HepG2 (cell line): ENCODE results near the gene TBC1D5. TPM values are rescaled to one million over a fixed set of nuclear protein-coding genes. Genes with fewer than 3 reads are reported as not detected.
A peak's percentile ranks its signal among the peaks of the same experiment; 100 is the strongest.

Experiments
- ARID5B ChIP-seq: IDR thresholded peaks from 2 replicates; pipeline ENCODE4 v1.4.0; 2020; ENCODE audit warnings: mild to moderate bottlenecking, missing genetic modification reagents
- CEBPG ChIP-seq: IDR thresholded peaks from 2 replicates; pipeline ENCODE4 v1.6.1; 2016
- CHD2 ChIP-seq: IDR thresholded peaks from 2 replicates; pipeline ENCODE4 v1.6.1; 2011; ENCODE audit warnings: low read depth, low read length, improper control_type of control experiment
- GZF1 ChIP-seq: sonication (generic); formaldehyde crosslinking; IDR thresholded peaks from 2 replicates; pipeline ENCODE4 v1.5.1; 2020; ENCODE audit warnings: mild to moderate bottlenecking, missing genetic modification reagents
- HNF4A ChIP-seq: sonication (generic); formaldehyde crosslinking; IDR thresholded peaks from 2 replicates; pipeline ENCODE4 v1.4.0; 2020; ENCODE audit warnings: missing genetic modification reagents
- KLF6 ChIP-seq: IDR thresholded peaks from 2 replicates; pipeline ENCODE4 v1.8.0; 2016; ENCODE audit warnings: missing biosample characterization, missing genetic modification reagents
- MXD3 ChIP-seq: IDR thresholded peaks from 2 replicates; pipeline ENCODE4 v1.6.1; 2016; ENCODE audit warnings: mild to moderate bottlenecking, missing biosample characterization, missing genetic modification reagents
- PITX1 ChIP-seq: sonication (generic); formaldehyde crosslinking; IDR thresholded peaks from 2 replicates; pipeline ENCODE4 v1.5.1; 2020; ENCODE audit warnings: mild to moderate bottlenecking, missing genetic modification reagents
- PRDM4 ChIP-seq: sonication (generic); formaldehyde crosslinking; IDR thresholded peaks from 2 replicates; pipeline ENCODE4 v1.9.0; 2021; ENCODE audit warnings: missing genetic modification reagents, borderline replicate concordance
- RBM22 ChIP-seq: fragments of 200-400 bp; formaldehyde crosslinking; optimal IDR thresholded peaks from 2 replicates; pipeline ENCODE3; 2017; ENCODE audit warnings: mild to moderate bottlenecking, low read length, moderate library complexity
- ZFAT ChIP-seq: sonication (generic); formaldehyde crosslinking; conservative IDR thresholded peaks from 2 replicates; pipeline ENCODE4 v1.8.1; 2023; ENCODE audit warnings: missing genetic modification reagents, inconsistent platforms
- ZNF138 ChIP-seq: sonication (generic); formaldehyde crosslinking; IDR thresholded peaks from 2 replicates; pipeline ENCODE4 v1.5.0; 2020; ENCODE audit warnings: mild to moderate bottlenecking, low read depth, missing genetic modification reagents
- ZNF3 ChIP-seq: IDR thresholded peaks from 2 replicates; pipeline ENCODE4 v1.7.0; 2017; ENCODE audit warnings: inconsistent platforms
- ZNF350 ChIP-seq: sonication (generic); formaldehyde crosslinking; IDR thresholded peaks from 2 replicates; pipeline ENCODE4 v1.4.0; 2020; ENCODE audit warnings: mild to moderate bottlenecking, low read depth, missing genetic modification reagents, borderline replicate concordance
- ZNF563 ChIP-seq: sonication (generic); formaldehyde crosslinking; IDR thresholded peaks from 2 replicates; pipeline ENCODE4 v1.8.0; 2022; ENCODE audit warnings: mild to moderate bottlenecking, moderate library complexity, missing genetic modification reagents
- ZNF652 ChIP-seq: IDR thresholded peaks from 2 replicates; pipeline ENCODE4 v1.6.1; 2016; ENCODE audit warnings: low read depth, borderline replicate concordance
- polyA plus RNA-seq, 8 experiments: library from polyadenylated mRNA; depleted of rRNA in 3 of 8; stranded (reverse) in 7 of 8; unstranded in 1 of 8; fragments of >200 nt; fragmentation: Illumina TruSeq in 4 of 8; extraction: Trizol in 4 of 8; gene quantifications; 2 replicates each; pipeline versions ENCODE4 v1.2.1 to v1.2.3, GENCODE V29; 2011 to 2016; ENCODE audit warnings: low read depth in 4 of 8, missing spikeins in 1 of 8, mixed read lengths in 1 of 8; ENCODE audit not compliant: insufficient read depth in 1 of 8
- total RNA-seq, 5 experiments: library from RNA; depleted of rRNA; stranded (reverse); fragments of >200 nt; fragmentation: Illumina TruSeq; extraction: Trizol; gene quantifications; 2 replicates each; pipeline ENCODE4 v1.2.3, GENCODE V29; 2016; ENCODE audit warnings: low read depth in 1 of 5
- TF ChIP-seq, protein P1 (sequence below): IDR thresholded peaks from 2 replicates; pipeline ENCODE4 v1.6.1; 2012; ENCODE audit warnings: low read length, improper control_type of control experiment
- TF ChIP-seq, protein P2 (sequence below): sonication (generic); formaldehyde crosslinking; conservative IDR thresholded peaks from 2 replicates; pipeline ENCODE4 v1.8.0; 2022; ENCODE audit warnings: mild to moderate bottlenecking, moderate library complexity, missing genetic modification reagents

TBC1D5 gene
- total and polyA plus RNA-seq, 2 of the 13 experiments (the other 11 are each of a cell fraction or from before 2014, with no cell fraction given), result 19.2 to 33.3 TPM

GRCh38 chr3:17404548-17404947 is 337.9 kb downstream of the TBC1D5 start (continued):
- no peak for TF ChIP-seq PRDM4 (CRISPR knock-in tag)
- no peak for TF ChIP-seq ZFAT (CRISPR knock-in tag)
- TF ChIP-seq ZNF563 (CRISPR knock-in tag), result no peak
- TF ChIP-seq ZNF3, result no peak
- 0 out of 2 replicates have a peak, but pooled peaks have one; percentile 5 for TF ChIP-seq CEBPG (CRISPR knock-in tag)
- no peak for TF ChIP-seq KLF6
- TF ChIP-seq ZNF652 (CRISPR knock-in tag), result no peak
- TF ChIP-seq MXD3 (CRISPR knock-in tag), result no peak
- peak; percentile 50; the same call in 1 of the 2 replicates for TF ChIP-seq HNF4A (CRISPR knock-in tag)
- TF ChIP-seq ZNF138, result no peak
- TF ChIP-seq RBM22, result no peak
- TF ChIP-seq, protein P1, sequence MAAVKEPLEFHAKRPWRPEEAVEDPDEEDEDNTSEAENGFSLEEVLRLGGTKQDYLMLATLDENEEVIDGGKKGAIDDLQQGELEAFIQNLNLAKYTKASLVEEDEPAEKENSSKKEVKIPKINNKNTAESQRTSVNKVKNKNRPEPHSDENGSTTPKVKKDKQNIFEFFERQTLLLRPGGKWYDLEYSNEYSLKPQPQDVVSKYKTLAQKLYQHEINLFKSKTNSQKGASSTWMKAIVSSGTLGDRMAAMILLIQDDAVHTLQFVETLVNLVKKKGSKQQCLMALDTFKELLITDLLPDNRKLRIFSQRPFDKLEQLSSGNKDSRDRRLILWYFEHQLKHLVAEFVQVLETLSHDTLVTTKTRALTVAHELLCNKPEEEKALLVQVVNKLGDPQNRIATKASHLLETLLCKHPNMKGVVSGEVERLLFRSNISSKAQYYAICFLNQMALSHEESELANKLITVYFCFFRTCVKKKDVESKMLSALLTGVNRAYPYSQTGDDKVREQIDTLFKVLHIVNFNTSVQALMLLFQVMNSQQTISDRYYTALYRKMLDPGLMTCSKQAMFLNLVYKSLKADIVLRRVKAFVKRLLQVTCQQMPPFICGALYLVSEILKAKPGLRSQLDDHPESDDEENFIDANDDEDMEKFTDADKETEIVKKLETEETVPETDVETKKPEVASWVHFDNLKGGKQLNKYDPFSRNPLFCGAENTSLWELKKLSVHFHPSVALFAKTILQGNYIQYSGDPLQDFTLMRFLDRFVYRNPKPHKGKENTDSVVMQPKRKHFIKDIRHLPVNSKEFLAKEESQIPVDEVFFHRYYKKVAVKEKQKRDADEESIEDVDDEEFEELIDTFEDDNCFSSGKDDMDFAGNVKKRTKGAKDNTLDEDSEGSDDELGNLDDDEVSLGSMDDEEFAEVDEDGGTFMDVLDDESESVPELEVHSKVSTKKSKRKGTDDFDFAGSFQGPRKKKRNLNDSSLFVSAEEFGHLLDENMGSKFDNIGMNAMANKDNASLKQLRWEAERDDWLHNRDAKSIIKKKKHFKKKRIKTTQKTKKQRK, result no peak
- no peak for TF ChIP-seq PITX1 (CRISPR knock-in tag)
- TF ChIP-seq ZNF350, result no peak
- TF ChIP-seq GZF1 (CRISPR knock-in tag), result no peak
- TF ChIP-seq, protein P2, sequence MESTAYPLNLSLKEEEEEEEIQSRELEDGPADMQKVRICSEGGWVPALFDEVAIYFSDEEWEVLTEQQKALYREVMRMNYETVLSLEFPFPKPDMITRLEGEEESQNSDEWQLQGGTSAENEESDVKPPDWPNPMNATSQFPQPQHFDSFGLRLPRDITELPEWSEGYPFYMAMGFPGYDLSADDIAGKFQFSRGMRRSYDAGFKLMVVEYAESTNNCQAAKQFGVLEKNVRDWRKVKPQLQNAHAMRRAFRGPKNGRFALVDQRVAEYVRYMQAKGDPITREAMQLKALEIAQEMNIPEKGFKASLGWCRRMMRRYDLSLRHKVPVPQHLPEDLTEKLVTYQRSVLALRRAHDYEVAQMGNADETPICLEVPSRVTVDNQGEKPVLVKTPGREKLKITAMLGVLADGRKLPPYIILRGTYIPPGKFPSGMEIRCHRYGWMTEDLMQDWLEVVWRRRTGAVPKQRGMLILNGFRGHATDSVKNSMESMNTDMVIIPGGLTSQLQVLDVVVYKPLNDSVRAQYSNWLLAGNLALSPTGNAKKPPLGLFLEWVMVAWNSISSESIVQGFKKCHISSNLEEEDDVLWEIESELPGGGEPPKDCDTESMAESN (CRISPR knock-in tag), result no peak
- TF ChIP-seq ARID5B (CRISPR knock-in tag), result 0 out of 2 replicates have a peak, but pooled peaks have one; percentile 26
- TF ChIP-seq CHD2, result no peak
